T47D (cell line): ENCODE results near the gene TCEAL4.

ENCODE experiments used
- DNase-seq, 2 experiments: peaks; one replicate each; pipeline versions ENCODE4 v3.0.0 to v3.0.0-alpha.2; 2011 to 2012; ENCODE audit warnings: low read depth in 1 of 2, low spot score in 1 of 2
- JUND ChIP-seq: IDR thresholded peaks from 2 replicates; pipeline ENCODE4 v1.6.1; 2012; ENCODE audit warnings: low read depth
- in situ Hi-C: cut with HindIII; loops from 2 replicates; pipeline ENCODE4 v1.10.0; 2016; ENCODE audit warnings: low sequenced_read_pairs, low pct_unique_long_range_greater_than_20kb

TCEAL4 gene

DNA sequence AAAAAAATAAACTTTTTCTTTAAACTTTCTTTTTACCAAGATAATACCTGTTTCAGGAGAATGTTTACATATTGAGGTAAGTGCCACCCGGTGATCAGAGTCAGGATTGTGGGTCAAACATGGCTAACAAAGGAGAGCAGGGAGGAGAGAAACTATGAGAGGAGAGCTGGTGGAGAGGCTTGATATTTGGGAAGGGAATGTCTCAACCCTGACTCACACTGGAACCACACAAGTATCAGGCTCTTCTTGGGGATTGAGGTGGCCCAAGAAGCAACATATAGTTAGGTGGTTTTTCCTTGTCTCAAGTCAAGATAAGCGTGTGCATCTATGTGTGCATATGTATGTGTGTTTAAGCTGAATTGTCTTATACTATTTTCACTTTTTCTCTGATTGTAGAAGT is 50.1 kb downstream of the TCEAL4 start:
- DNase-seq, result no peak
- in situ Hi-C loops, result no loop called here
- no peak for TF ChIP-seq JUND
